Fibroblast of lung (primary cell): Measurements from ENCODE around the gene TAGLN2. TPM values are rescaled to one million over a fixed set of nuclear protein-coding genes. Genes with fewer than 3 reads are reported as not detected.

Experiments used
- DNase-seq, 2 donors: peaks; one replicate each; pipeline versions ENCODE4 v3.0.0 to v3.0.0-alpha.2; 2010; ENCODE audit warnings: low read depth in 2 of 2
- H2AFZ ChIP-seq: 2 replicates; pipeline ENCODE4 v1.5.1; 2012; ENCODE audit warnings: low read length, control low read depth, inconsistent platforms
- H3K27ac ChIP-seq: 2 replicates; pipeline ENCODE4 v1.5.1; 2011; ENCODE audit warnings: low read length, control low read depth; ENCODE audit not compliant: insufficient read depth
- H3K27me3 ChIP-seq: 2 replicates; pipeline ENCODE4 v1.5.1; 2011; ENCODE audit warnings: mild to moderate bottlenecking, low read length; ENCODE audit not compliant: control insufficient read depth, insufficient read depth
- H3K36me3 ChIP-seq: 2 replicates; pipeline ENCODE4 v1.5.1; 2011; ENCODE audit warnings: low read length; ENCODE audit not compliant: control insufficient read depth, insufficient read depth
- H3K4me1 ChIP-seq: 2 replicates; pipeline ENCODE4 v1.5.1; 2011; ENCODE audit warnings: low read length; ENCODE audit not compliant: control insufficient read depth, insufficient read depth; ENCODE audit errors: extremely low read depth
- H3K4me2 ChIP-seq: 2 replicates; pipeline ENCODE4 v1.5.1; 2011; ENCODE audit warnings: low read length, control low read depth; ENCODE audit not compliant: insufficient read depth; ENCODE audit errors: extremely low read depth
- H3K4me3 ChIP-seq, 4 experiments: fragments of 200-600 bp in 1 of 4; sonication (generic) in 1 of 4; replicated peaks in 1 of 4; 2 replicates each; pipeline ENCODE4 v1.5.1; 2011 to 2016; ENCODE audit warnings: low read length in 4 of 4, low read depth in 3 of 4, mild to moderate bottlenecking in 3 of 4, control low read depth in 2 of 4, inconsistent platforms in 1 of 4, mixed read lengths in 1 of 4; ENCODE audit not compliant: insufficient read depth in 1 of 4; ENCODE audit errors: control extremely low read depth in 1 of 4
- H3K79me2 ChIP-seq: 2 replicates; pipeline ENCODE4 v1.5.1; 2012; ENCODE audit warnings: mild to moderate bottlenecking, low read length, inconsistent platforms; ENCODE audit not compliant: control insufficient read depth, insufficient read depth
- H3K9ac ChIP-seq: 2 replicates; pipeline ENCODE4 v1.5.1; 2011; ENCODE audit warnings: mild to moderate bottlenecking, low read length, control low read depth; ENCODE audit not compliant: insufficient read depth
- H3K9me3 ChIP-seq: 2 replicates; pipeline ENCODE4 v1.5.1; 2012; ENCODE audit warnings: low read depth, low read length; ENCODE audit not compliant: control insufficient read depth, insufficient read depth
- H4K20me1 ChIP-seq: 2 replicates; pipeline ENCODE4 v1.5.1; 2011; ENCODE audit warnings: low read length; ENCODE audit not compliant: control insufficient read depth, insufficient read depth; ENCODE audit errors: extremely low read depth
- CTCF ChIP-seq, 2 donors: IDR thresholded peaks in 1 of 2; conservative IDR thresholded peaks in 1 of 2; 1 replicate in 1 of 2; 2 replicates in 1 of 2; pipeline ENCODE4 v1.5.1; 2011 to 2012; ENCODE audit warnings: low read length in 2 of 2, control low read depth in 1 of 2, inconsistent platforms in 1 of 2, low read depth in 1 of 2, mild to moderate bottlenecking in 1 of 2
- EZH2 ChIP-seq: IDR thresholded peaks from 2 replicates; pipeline ENCODE4 v1.5.1; 2012; ENCODE audit warnings: low read length, control low read depth, mild to moderate bottlenecking; ENCODE audit errors: missing control alignments
- polyA plus RNA-seq, 2 donors: library from polyadenylated mRNA; depleted of rRNA in 1 of 2; stranded (reverse) in 1 of 2; unstranded in 1 of 2; fragments of >200 nt; gene quantifications; 2 replicates each; pipeline ENCODE4 v1.2.1, GENCODE V29; 2011 to 2012; ENCODE audit warnings: missing spikeins in 1 of 2
- total RNA-seq: library from RNA; depleted of rRNA; stranded (reverse); fragments of >200 nt; gene quantifications from 2 replicates; pipeline ENCODE4 v1.2.1, GENCODE V29; 2014

TAGLN2 gene
- total and polyA plus RNA-seq, 2 donors (not counting 1 experiment from before 2014, with no cell fraction given): 300 to 718 TPM

DNA sequence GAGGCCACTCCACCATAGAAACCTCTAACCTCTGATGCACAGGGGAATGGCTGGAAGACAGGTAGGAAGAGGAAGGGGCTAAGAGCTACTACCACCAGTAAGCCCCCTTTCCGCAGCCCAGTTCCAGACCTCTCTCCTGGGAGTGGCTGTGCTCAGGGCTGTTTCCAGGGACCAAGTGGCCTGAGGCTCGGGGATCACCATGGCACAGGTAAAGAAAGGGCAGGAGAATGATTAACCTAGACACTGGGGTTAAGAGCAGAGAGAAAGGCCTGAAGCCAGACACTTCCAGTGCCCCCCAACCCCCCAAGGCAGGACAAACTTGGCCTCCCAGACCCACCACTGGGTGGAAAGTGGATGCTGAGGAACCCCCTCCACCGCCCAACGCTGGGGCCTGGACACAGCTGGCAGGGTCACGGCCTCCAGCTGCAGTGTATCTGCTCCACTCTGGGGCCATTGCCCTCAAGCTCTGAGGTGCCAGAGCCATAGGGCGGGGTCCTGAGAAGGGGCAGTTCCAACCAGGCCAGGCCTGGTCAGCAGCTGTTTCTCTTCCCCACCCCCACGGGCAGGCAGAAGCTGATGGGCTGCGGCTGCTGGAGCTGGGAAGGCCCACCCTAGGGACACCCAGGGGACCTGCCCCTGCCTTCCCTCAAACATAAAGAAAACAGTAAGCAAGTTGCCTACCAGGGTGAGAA, 2.6 kb downstream of the TAGLN2 start:
- Histone ChIP-seq H3K27me3 (no peaks in the 10 kb centered on the region), H3K9me3 (no peaks in the 10 kb centered on the region), H4K20me1 (no peaks in the 10 kb centered on the region), H3K4me3 (peak overlapping the region; percentile 44 to 98 (median 85)), H3K36me3 (peaks cover 27% of the 10 kb centered on the region), H3K9ac (peak overlapping the region; percentile 99), H3K4me2 (peak overlapping the region; percentile 96), H3K4me1 (peaks cover 36% of the 10 kb centered on the region), H3K27ac (peak overlapping the region; percentile 100), H2AFZ (no peak overlapping the region), H3K79me2 (peaks cover 62% of the 10 kb centered on the region)
- DNase-seq: peak; percentile 22 to 97
- no peak for TF ChIP-seq CTCF (conservative IDR thresholded peaks at IDR 0.05 in 1 of 2, IDR thresholded peaks at IDR 0.05 in 1 of 2; ENCODE audit: low read depth in 1 of 2, low read length in 2 of 2)
- TF ChIP-seq EZH2: no peak

DNA sequence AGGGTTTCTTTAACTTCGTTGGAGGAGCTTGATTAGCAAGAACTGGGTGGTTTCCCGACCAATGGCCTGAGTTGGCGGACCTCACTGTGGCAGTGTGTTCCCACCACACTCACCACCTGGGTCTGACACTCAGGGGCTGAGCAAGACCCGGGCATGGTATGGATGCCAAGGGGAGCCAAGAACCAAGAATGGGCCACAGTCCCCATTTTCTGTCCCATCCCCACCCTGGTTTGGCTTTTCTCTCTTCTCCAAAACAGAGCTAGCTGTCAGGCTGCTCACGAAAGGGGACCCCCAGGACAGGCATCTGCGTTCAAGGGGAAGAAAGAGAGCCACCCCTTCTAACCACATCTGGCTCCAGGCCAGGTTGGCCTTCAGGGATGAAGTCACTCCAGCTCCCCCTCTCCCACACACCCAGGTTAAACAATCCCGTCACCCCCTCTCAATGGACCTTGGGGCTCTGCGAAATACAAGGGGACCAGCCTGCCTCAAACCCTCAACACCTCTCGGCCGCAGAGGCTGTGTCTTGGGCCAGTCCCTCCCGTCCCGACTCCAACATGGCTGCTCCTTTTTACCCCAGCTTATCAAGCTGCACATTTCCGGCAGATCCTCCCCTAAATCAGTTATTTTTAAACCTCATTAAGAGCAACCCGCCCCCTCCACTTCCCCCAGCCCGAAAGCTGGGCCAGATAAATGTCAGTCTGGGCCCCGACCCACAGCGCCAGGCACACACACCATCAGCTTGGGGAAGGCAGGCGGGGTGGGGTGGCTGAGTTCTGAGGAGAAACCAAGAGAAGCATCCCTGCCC, 3.4 kb downstream of the TAGLN2 start:
- TF ChIP-seq EZH2 (no peak), CTCF (conservative IDR thresholded peaks at IDR 0.05 in 1 of 2, IDR thresholded peaks at IDR 0.05 in 1 of 2; ENCODE audit: low read depth in 1 of 2, low read length in 2 of 2) (no peak)
- no peaks in the 10 kb centered on the region for H3K9me3 ChIP-seq
- H3K79me2 ChIP-seq: peaks cover 63% of the 10 kb centered on the region
- H2AFZ ChIP-seq: no peak overlapping the region
- H3K27ac ChIP-seq: peak overlapping the region; percentile 100
- no peaks in the 10 kb centered on the region for H4K20me1 ChIP-seq
- peaks cover 31% of the 10 kb centered on the region for H3K36me3 ChIP-seq
- H3K27me3 ChIP-seq: no peaks in the 10 kb centered on the region
- peak overlapping the region; percentile 44 to 98 (median 85) for H3K4me3 ChIP-seq
- H3K9ac ChIP-seq: peak overlapping the region; percentile 99
- peak overlapping the region; percentile 96 for H3K4me2 ChIP-seq
- DNase-seq: peak; percentile 50 to 57
- peaks cover 40% of the 10 kb centered on the region for H3K4me1 ChIP-seq

- peak overlapping the region in 3 of 4 experiments; percentile 44 to 98 (median 78) for H3K4me3 ChIP-seq
- peak overlapping the region; percentile 100 for H3K27ac ChIP-seq
- DNase-seq: peak in 1 of 2 donors; percentile 28
- H3K9ac ChIP-seq: no peak overlapping the region
- peak overlapping the region; percentile 96 for H3K4me2 ChIP-seq
- no peaks in the 10 kb centered on the region for H4K20me1 ChIP-seq
- peaks cover 46% of the 10 kb centered on the region for H3K4me1 ChIP-seq
- H3K27me3 ChIP-seq: no peaks in the 10 kb centered on the region
- H3K79me2 ChIP-seq: peaks cover 63% of the 10 kb centered on the region
- H3K36me3 ChIP-seq: peaks cover 31% of the 10 kb centered on the region
- no peak overlapping the region for H2AFZ ChIP-seq
- TF ChIP-seq CTCF (conservative IDR thresholded peaks at IDR 0.05 in 1 of 2, IDR thresholded peaks at IDR 0.05 in 1 of 2; ENCODE audit: low read depth in 1 of 2, low read length in 2 of 2): no peak
- TF ChIP-seq EZH2: no peak
- no peaks in the 10 kb centered on the region for H3K9me3 ChIP-seq
Measured at GRCh38 chr1:159921251-159921650, 4.1 kb downstream of the TAGLN2 start.
